GM19467 (cell line): ENCODE measurements around the gene EGLN2.
"Not testable (repeated sequence)": the region's sequence is repeated elsewhere in the genome, so short reads cannot be mapped to it uniquely, and the experiment has no call there.

Source experiments
- ATAC-seq: cut with Tn5 transposase; IDR thresholded peaks from one replicate; pipeline ENCODE4 v1.9.1; 2021; ENCODE audit warnings: mild to moderate bottlenecking, moderate library complexity; ENCODE audit not compliant: unreplicated experiment

Gene EGLN2

GRCh38 chr19:40776364-40776763, 22.6 kb upstream of the EGLN2 start:
- ATAC-seq, result no peak

DNA sequence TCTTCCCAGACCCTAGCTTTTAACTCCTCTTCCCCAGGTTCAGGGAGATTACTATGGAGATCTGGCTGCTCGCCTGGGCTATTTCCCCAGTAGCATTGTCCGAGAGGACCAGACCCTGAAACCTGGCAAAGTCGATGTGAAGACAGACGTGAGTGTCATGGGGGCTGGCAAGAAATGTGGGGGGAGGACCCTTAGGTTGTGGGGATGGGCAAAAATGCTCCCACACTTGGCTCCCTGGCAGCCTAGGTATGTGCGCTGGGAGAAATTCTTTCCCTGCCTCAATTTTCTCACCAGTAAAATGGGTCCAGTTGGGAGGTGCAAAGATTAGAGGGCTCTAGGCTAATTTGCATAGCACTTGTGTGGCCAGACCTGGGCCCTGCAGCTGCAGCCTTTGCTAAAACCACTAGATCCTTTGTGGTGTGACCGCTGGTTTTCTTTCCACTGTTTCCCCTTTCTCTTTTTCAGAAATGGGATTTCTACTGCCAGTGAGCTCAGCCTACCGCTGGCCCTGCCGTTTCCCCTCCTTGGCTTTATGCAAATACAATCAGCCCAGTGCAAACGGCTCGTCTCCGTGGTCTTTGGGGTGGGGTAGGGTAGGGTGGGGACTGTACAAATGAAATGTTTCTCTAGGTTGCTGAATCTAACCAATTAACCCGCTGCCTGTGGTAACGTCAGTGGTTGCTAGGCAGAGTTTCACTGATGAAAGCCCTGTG, 21.9 kb upstream of the EGLN2 start:
- peak; percentile 52 for ATAC-seq

- ATAC-seq, result no peak
Observed at GRCh38 chr19:40777645-40777936, 21.4 kb upstream of the EGLN2 start.

- ATAC-seq, result peak; percentile 54
Observed at GRCh38 chr19:40777937-40778705, 20.9 kb upstream of the EGLN2 start, which contains the start of gene RAB4B. TSS of gene RAB4B (plus strand) at chr19:40778247. CDS start at chr19:40778376, 129 bp downstream.

DNA sequence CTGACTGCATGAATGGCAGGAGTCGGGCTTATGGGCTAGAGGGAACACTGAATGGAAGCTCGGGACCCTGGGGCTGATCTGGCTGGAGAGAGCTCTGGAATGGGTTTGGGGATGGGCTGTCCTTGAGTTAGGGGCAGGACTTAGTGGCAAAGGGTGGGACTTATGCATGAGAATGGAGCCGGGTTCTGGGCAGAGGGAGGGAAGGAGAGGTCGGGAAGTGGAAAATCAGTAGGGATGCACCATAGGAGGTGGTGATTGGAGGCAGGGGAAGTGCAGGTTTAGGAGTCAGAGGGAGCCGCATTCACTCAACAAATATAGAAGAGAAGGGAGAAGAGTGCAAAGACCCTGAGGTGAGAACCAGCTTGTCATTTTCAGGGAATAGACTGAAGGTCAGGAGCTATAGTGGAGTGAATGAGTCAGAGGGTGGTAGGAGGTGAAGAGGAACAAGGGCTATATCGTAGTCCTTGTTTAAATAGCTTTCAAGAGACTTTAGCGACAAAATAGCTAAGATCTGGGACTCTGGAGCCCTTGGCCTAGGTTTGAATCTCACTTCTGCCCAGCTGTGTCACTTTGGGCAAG, 20.2 kb upstream of the EGLN2 start:
- no peak for ATAC-seq

DNA sequence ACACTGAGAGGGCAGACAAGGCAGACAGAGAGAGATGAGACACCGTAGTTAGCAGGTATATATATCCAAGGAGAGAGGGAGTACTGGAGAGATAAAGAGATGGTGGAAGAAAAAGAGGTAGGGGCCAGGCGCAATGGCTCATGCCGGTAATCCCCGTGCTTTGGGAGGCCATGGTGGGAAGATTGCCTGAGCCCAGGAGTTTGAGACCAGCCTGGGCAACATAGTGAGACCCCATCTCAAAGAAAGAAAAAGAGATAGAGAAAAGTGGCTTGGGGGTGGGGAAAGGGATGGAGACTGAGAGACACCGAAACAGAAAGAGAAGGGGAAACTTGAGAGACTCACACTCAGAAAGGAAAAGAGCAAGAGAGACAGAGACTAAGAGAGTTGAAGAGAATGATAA, 18.4 kb upstream of the EGLN2 start:
- ATAC-seq, result no peak

DNA sequence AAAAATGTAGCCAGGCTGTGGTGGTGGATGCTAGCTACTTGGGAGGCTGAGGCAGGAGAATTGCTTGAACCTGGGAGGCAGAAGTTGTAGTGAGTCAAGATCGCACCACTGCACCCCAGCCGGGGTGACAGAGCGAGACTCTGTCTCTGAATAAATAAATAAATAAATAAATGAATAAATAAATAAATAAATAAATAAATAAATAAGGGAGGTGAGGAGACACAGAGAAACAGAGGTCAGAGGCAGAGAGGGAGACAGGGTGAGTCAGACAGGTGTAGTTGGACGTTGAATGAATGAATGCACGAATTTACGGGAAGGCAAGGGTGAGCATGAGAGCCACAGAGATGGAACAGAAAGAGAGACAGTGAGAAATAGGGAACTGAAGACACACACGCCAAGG, 17.9 kb upstream of the EGLN2 start:
- ATAC-seq, result no peak

DNA sequence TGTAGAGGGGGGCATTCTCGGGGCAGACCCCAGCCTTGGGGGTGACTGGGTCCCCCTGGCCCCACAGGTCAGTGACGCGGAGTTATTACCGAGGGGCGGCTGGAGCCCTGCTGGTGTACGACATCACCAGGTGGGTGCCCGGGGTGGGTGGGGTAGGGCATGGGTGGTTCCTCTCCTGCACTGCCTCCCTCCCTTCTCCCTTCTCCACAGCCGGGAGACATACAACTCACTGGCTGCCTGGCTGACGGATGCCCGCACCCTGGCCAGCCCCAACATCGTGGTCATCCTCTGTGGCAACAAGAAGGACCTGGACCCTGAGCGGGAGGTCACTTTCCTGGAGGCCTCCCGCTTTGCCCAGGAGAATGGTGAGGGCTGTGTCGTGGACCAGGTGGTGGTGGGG, 15.3 kb upstream of the EGLN2 start:
- no peak for ATAC-seq

DNA sequence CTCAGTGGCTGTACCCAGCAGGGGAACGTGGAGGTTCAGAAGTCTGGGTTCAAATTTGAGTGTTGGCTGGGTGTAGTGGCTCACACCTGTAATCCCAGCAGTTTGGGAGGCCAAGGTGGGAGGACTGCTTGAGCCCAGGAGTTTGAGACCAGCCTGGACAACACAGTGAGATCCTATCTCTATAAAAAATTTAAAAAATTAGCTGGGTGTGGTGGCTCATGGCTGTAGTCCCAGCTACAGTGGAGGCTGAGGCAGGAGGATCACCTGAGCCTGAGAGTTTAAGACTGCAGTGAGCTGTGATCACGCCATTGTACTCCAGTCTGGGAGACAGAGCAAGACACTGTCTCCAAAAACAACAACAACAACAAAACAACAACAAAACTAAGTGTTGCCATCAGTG, 14.8 kb upstream of the EGLN2 start:
- ATAC-seq, result not testable (repeated sequence)

GRCh38 chr19:40785526-40785925, 13.5 kb upstream of the EGLN2 start:
- no peak for ATAC-seq

DNA sequence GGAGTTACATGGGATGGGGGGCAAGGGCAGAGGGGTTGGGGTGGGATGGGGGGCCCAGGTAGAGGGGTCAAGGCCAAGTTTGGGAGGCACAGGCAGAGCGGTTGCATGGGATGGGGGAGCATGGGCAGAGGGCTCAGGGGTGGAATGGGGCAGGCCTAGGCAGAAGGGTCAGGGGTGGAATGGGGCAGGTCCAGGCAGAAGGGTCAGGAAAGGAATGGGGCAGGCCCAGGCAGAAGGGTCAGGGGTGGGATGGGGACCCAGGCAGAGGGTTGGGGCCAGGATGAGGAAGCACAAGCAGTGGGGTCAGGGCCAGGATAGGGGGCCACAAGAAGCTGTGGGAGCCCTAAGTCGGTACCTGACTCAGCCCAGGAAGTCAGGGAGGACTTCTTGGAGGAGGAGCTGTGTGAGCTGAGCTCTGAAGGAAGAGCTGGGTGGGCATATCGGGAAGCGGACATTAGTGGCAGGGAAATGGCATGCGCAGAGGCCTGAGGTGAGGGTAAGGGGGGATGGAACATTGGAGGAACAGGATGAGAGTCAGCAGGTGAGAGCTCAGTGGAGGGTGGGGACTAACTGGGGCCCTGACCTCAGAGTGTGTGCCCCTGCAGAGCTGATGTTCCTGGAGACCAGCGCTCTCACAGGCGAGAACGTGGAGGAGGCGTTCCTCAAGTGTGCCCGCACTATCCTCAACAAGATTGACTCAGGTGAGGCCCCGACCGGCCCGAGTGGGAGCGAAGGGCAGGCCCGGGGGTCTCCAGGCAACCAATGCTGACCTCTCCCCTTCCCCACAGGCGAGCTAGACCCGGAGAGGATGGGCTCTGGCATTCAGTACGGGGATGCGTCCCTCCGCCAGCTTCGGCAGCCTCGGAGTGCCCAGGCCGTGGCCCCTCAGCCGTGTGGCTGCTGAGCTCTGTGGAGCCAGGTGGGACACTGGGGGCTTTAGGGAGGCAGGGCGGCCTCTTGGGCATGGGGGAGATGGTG, 12.6 kb upstream of the EGLN2 start:
- ATAC-seq, result no peak

GRCh38 chr19:40791349-40791748, 7.6 kb upstream of the EGLN2 start:
- no peak for ATAC-seq

DNA sequence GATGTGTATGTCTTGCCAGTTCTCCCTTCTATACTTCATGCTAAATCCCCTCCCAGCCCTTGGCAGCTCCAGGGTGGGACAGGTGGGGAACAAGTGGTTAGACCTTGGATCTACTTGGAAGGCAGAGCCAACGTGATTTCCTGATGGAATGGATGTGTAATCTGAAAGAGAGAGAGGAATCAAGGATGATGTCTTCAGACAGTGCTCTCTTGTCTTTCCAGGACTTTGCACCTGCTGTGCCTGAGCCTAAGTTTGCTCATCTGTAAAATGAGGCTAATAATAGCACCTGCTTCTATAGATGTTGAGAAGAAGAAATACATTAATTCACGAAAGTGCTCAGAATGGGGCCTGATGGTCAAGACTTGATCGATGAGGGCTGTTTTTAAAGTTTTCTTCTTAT, 7.0 kb upstream of the EGLN2 start:
- no peak for ATAC-seq

DNA sequence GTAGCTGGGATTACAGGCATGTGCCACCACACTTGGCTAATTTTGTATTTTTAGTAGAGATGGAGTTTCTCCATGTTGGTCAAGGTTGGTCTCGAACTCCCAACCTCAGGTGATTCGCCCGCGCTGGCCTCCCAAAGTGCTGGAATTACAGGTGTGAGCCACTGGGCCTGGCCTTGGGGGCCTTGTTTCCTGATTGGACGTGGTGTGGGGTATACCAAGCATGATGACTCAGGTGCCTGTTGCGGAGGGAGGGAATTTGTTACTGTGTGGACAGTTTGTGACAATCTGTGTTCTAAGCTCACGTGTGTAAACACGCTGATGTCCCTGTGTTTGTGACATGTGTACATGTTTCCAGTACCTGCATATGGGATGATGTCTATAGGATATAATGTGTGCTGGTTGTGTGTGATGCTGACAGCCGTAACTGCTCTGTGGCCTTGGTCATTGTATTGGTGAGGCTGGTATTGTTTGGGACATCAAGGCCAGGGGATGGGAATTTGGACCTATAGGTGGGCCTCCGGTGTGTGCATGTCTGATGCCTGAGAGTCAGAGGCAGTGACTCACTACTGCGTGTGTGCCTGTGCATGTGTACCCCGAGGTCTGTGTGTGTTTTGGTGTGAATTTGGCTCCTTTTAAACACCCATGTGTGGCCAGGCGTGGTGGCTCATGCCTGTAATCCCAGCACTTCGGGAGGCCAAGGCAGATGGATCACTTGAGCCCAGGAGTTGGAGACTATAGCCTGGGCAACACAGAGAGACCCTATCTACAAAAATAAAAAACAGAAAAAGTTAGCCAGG, 1.6 kb upstream of the EGLN2 start:
- no peak for ATAC-seq

DNA sequence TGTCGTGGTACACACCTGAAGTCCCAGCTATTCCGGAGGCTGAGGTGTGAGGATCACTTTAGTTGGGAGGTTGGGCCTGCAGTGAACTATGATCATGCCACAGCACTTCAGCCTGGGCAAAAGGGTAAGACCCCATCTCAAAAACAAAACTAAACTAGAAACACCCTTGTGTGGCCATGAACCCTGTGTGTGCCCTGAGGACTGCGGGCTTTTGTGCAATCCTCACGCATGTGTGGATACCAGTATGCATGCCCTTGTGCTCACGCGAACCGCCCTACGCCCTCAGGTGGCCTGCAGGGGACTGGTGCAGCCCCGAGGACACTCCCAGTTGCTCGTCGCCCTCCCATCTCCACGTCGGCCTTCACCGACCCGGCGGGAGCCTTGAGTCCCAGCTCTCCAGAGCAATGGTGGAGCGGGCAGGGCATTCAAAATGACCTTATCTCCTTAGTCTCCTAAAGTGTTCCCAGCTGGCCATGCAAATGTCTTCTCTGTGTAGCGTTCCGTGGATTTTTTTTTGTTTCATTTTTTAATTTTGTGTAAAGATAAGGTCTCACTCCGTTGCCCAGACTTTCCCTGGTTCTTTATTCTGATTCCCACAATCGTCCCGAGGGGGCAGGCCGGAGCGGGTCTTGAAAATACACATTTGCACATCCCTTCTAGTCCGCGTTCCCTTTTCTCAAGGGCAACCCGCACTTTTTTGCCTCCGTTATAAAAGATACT, 868 bp upstream of the EGLN2 start:
- peak; percentile 32 for ATAC-seq

DNA sequence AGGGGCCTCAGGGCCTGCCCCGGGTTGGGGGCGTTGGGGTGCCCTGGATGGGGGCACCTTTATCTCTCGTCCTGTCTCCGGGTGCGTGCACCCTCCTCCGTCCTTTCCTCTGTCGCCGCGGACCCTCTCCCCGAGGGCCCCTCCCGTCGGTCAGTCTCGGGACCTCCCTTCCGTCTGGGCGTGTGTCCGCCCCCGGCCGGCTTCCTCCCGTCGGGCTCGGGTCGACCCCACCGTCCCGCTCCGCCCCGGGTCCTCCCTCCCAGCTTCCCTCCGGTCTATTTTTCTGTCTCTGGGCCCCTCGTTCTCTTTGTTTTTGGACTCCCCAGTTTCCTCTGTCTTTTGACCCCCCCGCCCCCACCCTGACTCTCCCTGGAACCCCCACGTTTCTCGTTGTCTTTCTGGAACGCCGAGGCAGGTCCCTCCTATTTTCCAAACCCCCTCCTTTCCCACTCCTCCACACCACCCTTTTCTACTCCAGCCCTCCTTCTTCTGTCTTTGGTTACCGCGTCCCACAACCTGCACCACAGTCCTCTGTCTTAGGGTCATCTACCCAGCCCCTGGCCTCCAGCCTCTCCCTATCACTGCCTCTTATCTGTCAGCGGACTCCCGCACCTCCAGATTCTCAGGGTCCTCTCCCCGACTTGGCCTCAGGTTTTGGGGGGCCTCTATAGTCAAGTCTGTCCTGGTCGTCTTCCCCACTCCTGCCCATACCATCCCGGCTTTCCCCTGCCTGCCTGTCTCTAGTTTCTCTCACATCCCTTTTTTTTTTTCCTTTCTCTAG, 757 bp downstream of the EGLN2 start:
- peak; percentile 5 for ATAC-seq

DNA sequence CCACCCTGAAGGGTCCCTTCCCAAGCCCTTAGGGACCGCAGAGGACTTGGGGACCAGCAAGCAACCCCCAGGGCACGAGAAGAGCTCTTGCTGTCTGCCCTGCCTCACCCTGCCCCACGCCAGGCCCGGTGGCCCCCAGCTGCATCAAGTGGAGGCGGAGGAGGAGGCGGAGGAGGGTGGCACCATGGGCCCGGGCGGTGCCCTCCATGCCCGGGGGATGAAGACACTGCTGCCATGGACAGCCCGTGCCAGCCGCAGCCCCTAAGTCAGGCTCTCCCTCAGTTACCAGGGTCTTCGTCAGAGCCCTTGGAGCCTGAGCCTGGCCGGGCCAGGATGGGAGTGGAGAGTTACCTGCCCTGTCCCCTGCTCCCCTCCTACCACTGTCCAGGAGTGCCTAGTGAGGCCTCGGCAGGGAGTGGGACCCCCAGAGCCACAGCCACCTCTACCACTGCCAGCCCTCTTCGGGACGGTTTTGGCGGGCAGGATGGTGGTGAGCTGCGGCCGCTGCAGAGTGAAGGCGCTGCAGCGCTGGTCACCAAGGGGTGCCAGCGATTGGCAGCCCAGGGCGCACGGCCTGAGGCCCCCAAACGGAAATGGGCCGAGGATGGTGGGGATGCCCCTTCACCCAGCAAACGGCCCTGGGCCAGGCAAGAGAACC, 1.5 kb downstream of the EGLN2 start:
- no peak for ATAC-seq

DNA sequence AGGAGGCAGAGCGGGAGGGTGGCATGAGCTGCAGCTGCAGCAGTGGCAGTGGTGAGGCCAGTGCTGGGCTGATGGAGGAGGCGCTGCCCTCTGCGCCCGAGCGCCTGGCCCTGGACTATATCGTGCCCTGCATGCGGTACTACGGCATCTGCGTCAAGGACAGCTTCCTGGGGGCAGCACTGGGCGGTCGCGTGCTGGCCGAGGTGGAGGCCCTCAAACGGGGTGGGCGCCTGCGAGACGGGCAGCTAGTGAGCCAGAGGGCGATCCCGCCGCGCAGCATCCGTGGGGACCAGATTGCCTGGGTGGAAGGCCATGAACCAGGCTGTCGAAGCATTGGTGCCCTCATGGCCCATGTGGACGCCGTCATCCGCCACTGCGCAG, 2.0 kb downstream of the EGLN2 start:
- no peak for ATAC-seq
